Omental fat pad (tissue), 4 donors: ENCODE measurements around the gene BFSP2. TPM values are rescaled to one million over a fixed set of nuclear protein-coding genes. Genes with fewer than 3 reads are reported as not detected.

Experiments
- ATAC-seq: fragments of 150-250 bp; one replicate; pipeline ENCODE4 v1.9.1; 2016; ENCODE audit warnings: mild to moderate bottlenecking, moderate library complexity; ENCODE audit not compliant: low FRiP score
- DNase-seq: peaks from one replicate; pipeline ENCODE4 v3.0.0-alpha.2; 2019; ENCODE audit warnings: low spot score
- CTCF ChIP-seq, 3 donors: fragments of 450-650 bp; IDR thresholded peaks; one replicate each; pipeline ENCODE4 v1.5.1; 2016 to 2017; ENCODE audit warnings: antibody characterized with exemption in 3 of 3, mild to moderate bottlenecking in 3 of 3, moderate library complexity in 2 of 3
- total RNA-seq, 4 donors: library from RNA; depleted of rRNA; stranded (reverse); fragments of >200 nt; gene quantifications; one replicate each; pipeline ENCODE4 v1.1.0, GENCODE V29; 2016

BFSP2 gene
- total RNA-seq, 4 donors from 2014 or later, result not detected

GRCh38 chr3:133413161-133414020 lies 13.5 kb downstream of the BFSP2 start:
- no peak for TF ChIP-seq CTCF (IDR thresholded peaks at IDR 0.05)
- ATAC-seq, result no peak
- no peak for DNase-seq

- no peak for TF ChIP-seq CTCF (IDR thresholded peaks at IDR 0.05)
- ATAC-seq, result no peak
Measured at GRCh38 chr3:133414021-133414392, 14.2 kb downstream of the BFSP2 start.

GRCh38 chr3:133418361-133418760 lies 18.5 kb downstream of the BFSP2 start:
- TF ChIP-seq CTCF (IDR thresholded peaks at IDR 0.05), result no peak
- DNase-seq (no peak), ATAC-seq (no peak)

More at GRCh38 chr3:133414021-133414392, 14.2 kb downstream of the BFSP2 start:
- no peak for DNase-seq

- TF ChIP-seq CTCF (IDR thresholded peaks at IDR 0.05), result no peak
- ATAC-seq (no peak), DNase-seq (no peak)
Measured at GRCh38 chr3:133419151-133419909, 19.5 kb downstream of the BFSP2 start.

- no peak for DNase-seq
- TF ChIP-seq CTCF (IDR thresholded peaks at IDR 0.05), result no peak
- ATAC-seq, result no peak
Measured at GRCh38 chr3:133424937-133425869, 25.3 kb downstream of the BFSP2 start.

- ATAC-seq (no peak), DNase-seq (no peak)
- TF ChIP-seq CTCF (IDR thresholded peaks at IDR 0.05), result no peak
Measured at GRCh38 chr3:133425898-133426297, 26.0 kb downstream of the BFSP2 start.
